CD4-positive, alpha-beta T cell (primary cell): ENCODE data around the gene CACNA1B. TPM values are rescaled to one million over a fixed set of nuclear protein-coding genes. Genes with fewer than 3 reads are reported as not detected.

Source experiments
- ATAC-seq: fragments of 200-7000 bp; cut with Tn5 transposase; one replicate; pipeline ENCODE4 v1.10.0; 2022; ENCODE audit warnings: mild to moderate bottlenecking; ENCODE audit not compliant: poor library complexity
- CTCF ChIA-PET: fragments of 350-600 bp; sonication (Branson Sonifier 250); formaldehyde crosslinking; loops from one replicate; lab custom pipeline; 2021; ENCODE audit warnings: antibody characterized with exemption, inconsistent platforms; lab: Charles Lee
- POLR2A ChIA-PET: fragments of 350-600 bp; sonication (Branson Sonifier 250); formaldehyde crosslinking; loops from one replicate; lab custom pipeline; 2021; ENCODE audit warnings: antibody characterized with exemption, inconsistent platforms; lab: Charles Lee
- DNase-seq, 14 experiments: peaks; one replicate each; pipeline ENCODE4 v3.0.0-alpha.2; 2013 to 2020; ENCODE audit warnings: mixed read lengths in 2 of 14
- H3K27ac ChIP-seq, 2 donors: one replicate each; pipeline versions ENCODE4 v1.5.1 to v1.7.0; 2013; ENCODE audit warnings: low read length in 2 of 2, low read depth in 1 of 2, mild to moderate bottlenecking in 1 of 2
- H3K27me3 ChIP-seq, 2 experiments: 1 replicate in 1 of 2; 2 replicates in 1 of 2; pipeline versions ENCODE4 v1.6.1 to v1.7.0; 2013; ENCODE audit warnings: low read length in 2 of 2, control low read depth in 1 of 2, mild to moderate bottlenecking in 1 of 2, moderate library complexity in 1 of 2; ENCODE audit not compliant: insufficient read depth in 2 of 2, control insufficient read depth in 1 of 2
- H3K36me3 ChIP-seq: one replicate; pipeline ENCODE4 v1.6.1; 2013; ENCODE audit warnings: low read length, control low read depth; ENCODE audit not compliant: insufficient read depth
- H3K4me1 ChIP-seq: one replicate; pipeline ENCODE4 v1.6.1; 2013; ENCODE audit warnings: low read length, control low read depth; ENCODE audit not compliant: insufficient read depth
- H3K4me3 ChIP-seq: one replicate; pipeline ENCODE4 v1.5.1; 2013; ENCODE audit warnings: mild to moderate bottlenecking, low read length, moderate library complexity
- H3K9me3 ChIP-seq, 2 experiments: 1 replicate in 1 of 2; 2 replicates in 1 of 2; pipeline versions ENCODE4 v1.6.1 to v1.7.0; 2013; ENCODE audit warnings: low read length in 2 of 2, mild to moderate bottlenecking in 2 of 2, control low read depth in 1 of 2, moderate library complexity in 1 of 2; ENCODE audit not compliant: control insufficient read depth in 1 of 2, insufficient read depth in 1 of 2
- H3K27ac Mint-ChIP-seq: one replicate; pipeline ENCODE4 v1.8.0; 2020; ENCODE audit warnings: mixed read lengths
- H3K27me3 Mint-ChIP-seq: one replicate; pipeline ENCODE4 v1.8.0; 2021; ENCODE audit warnings: mixed read lengths
- H3K36me3 Mint-ChIP-seq: one replicate; pipeline ENCODE4 v1.8.0; 2021; ENCODE audit warnings: low read depth, mixed read lengths
- H3K4me1 Mint-ChIP-seq: one replicate; pipeline ENCODE4 v1.8.0; 2021; ENCODE audit warnings: low read depth, mixed read lengths
- H3K4me3 Mint-ChIP-seq: one replicate; pipeline ENCODE4 v1.8.0; 2020; ENCODE audit warnings: mild to moderate bottlenecking, mixed read lengths
- H3K9me3 Mint-ChIP-seq: one replicate; pipeline ENCODE4 v1.8.0; 2020; ENCODE audit warnings: mixed read lengths
- CTCF ChIP-seq: fragments of 200-600 bp; IDR thresholded peaks from one replicate; pipeline ENCODE4 v1.8.0; 2022; ENCODE audit warnings: antibody characterized with exemption, mild to moderate bottlenecking
- intact Hi-C, 2 experiments: fragments of 100-400 bp; cut with DNase I in 1 of 2; cut with micrococcal nuclease in 1 of 2; formaldehyde crosslinking; loops; one replicate each; pipeline versions ENCODE4 v1.15.1 to v1.9.0; 2023 to 2025; cut with DNase I, micrococcal nuclease
- total RNA-seq, 174 experiments: library from RNA in 2 of 174; stranded (reverse) in 2 of 174; gene quantifications; one replicate each; pipeline ENCODE4 v1.2.3 and lab custom pipeline; 2021 to 2026

CACNA1B gene
- total RNA-seq, 2 experiments from 2014 or later, result not detected

GRCh38 chr9:137913132-137913531 lies 35.5 kb downstream of the CACNA1B start:
- Histone ChIP-seq H3K4me1 (no peaks in the 10 kb centered on the region), H3K27ac (no peak overlapping the region), H3K27me3 (peaks cover 0 to 2% of the 10 kb centered on the region in 2 experiments), H3K9me3 (no peaks in the 10 kb centered on the region), H3K4me3 (no peak overlapping the region), H3K36me3 (no peaks in the 10 kb centered on the region)
- intact Hi-C loops, result no loop called here
- ChIA-PET POLR2A (no interaction called here), CTCF (no interaction called here)
- TF ChIP-seq CTCF, result no peak
- DNase-seq (no peak), ATAC-seq (no peak)
- Mint-ChIP-seq H3K36me3 (no peaks in the 10 kb centered on the region), H3K27me3 (peaks cover 43% of the 10 kb centered on the region), H3K4me1 (no peaks in the 10 kb centered on the region), H3K9me3 (no peaks in the 10 kb centered on the region), H3K4me3 (no peak overlapping the region), H3K27ac (no peak overlapping the region)

- Histone ChIP-seq H3K27ac (no peak overlapping the region), H3K36me3 (no peaks in the 10 kb centered on the region), H3K27me3 (peaks cover 0 to 2% of the 10 kb centered on the region in 2 experiments), H3K4me3 (no peak overlapping the region), H3K9me3 (no peaks in the 10 kb centered on the region), H3K4me1 (no peaks in the 10 kb centered on the region)
- intact Hi-C loops, result no loop called here
- TF ChIP-seq CTCF, result no peak
- no peak for ATAC-seq
- POLR2A ChIA-PET, result no interaction called here
- H3K9me3 Mint-ChIP-seq, result no peaks in the 10 kb centered on the region
- no peaks in the 10 kb centered on the region for H3K36me3 Mint-ChIP-seq
- H3K27me3 Mint-ChIP-seq, result peaks cover 43% of the 10 kb centered on the region
- no peak overlapping the region for H3K4me3 Mint-ChIP-seq
- no peak overlapping the region for H3K27ac Mint-ChIP-seq
- no peaks in the 10 kb centered on the region for H3K4me1 Mint-ChIP-seq
- DNase-seq, result no peak
- CTCF ChIA-PET, result no interaction called here
Measured at GRCh38 chr9:137913771-137914767, 36.5 kb downstream of the CACNA1B start.

- ChIA-PET POLR2A (no interaction called here), CTCF (no interaction called here)
- Mint-ChIP-seq H3K27me3 (peaks cover 38% of the 10 kb centered on the region), H3K4me1 (no peaks in the 10 kb centered on the region), H3K27ac (no peak overlapping the region), H3K9me3 (no peaks in the 10 kb centered on the region), H3K4me3 (no peak overlapping the region), H3K36me3 (no peaks in the 10 kb centered on the region)
- Histone ChIP-seq H3K27me3 (peaks cover 0 to 2% of the 10 kb centered on the region in 2 experiments), H3K4me3 (no peak overlapping the region), H3K36me3 (no peaks in the 10 kb centered on the region), H3K4me1 (no peaks in the 10 kb centered on the region), H3K9me3 (no peaks in the 10 kb centered on the region), H3K27ac (no peak overlapping the region)
- TF ChIP-seq CTCF, result no peak
- intact Hi-C loops, result no loop called here
- DNase-seq (no peak), ATAC-seq (no peak)
Measured at GRCh38 chr9:137916540-137916939, 39.0 kb downstream of the CACNA1B start.
